GM21390 (cell line): ENCODE measurements around the gene MRPL40.
"Not testable (repeated sequence)": the region's sequence is repeated elsewhere in the genome, so short reads cannot be mapped to it uniquely, and the experiment has no call there.

ENCODE experiments used
- ATAC-seq: cut with Tn5 transposase; IDR thresholded peaks from one replicate; pipeline ENCODE4 v1.9.1; 2021; ENCODE audit not compliant: unreplicated experiment

The MRPL40 gene

DNA sequence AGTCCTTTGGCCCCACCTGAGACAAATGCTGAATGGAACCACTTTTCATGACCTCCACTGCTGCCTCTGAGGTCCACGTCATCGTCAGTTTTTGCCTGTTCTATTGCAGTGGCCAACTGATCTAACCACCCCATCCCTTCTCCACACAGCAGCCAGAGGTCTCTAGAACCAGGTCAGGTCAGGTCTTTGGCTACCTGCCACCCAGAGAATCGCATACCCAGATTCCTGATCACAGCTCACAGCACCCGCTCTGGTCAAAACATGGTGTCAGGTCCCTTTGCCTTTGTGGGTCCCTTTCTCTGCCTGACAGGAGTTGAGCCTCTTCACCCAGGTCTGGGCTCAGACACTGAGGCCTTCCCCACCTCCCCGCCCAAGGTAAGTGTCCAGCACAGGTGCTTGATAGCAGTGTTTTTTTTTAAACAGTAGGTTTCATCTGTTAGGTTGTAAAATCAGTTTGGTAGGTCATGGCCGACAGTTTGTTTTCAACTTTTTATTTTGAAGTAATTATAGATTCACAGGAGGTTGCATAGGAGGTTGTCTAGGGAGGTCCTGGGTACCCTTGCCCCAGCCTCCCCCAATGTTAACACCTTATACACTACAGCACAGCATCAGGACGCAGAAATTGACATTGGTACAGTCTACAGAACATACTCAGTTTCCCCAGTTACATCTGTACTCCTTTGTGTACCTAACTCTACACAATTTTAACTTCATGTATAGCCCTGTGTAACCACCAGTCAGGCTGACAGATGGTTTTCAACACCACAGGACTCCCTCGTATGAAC lies 8.3 kb downstream of the MRPL40 start:
- ATAC-seq = no peak

- no peak for ATAC-seq
Measured at GRCh38 chr22:19442166-19442565, 9.8 kb downstream of the MRPL40 start.

DNA sequence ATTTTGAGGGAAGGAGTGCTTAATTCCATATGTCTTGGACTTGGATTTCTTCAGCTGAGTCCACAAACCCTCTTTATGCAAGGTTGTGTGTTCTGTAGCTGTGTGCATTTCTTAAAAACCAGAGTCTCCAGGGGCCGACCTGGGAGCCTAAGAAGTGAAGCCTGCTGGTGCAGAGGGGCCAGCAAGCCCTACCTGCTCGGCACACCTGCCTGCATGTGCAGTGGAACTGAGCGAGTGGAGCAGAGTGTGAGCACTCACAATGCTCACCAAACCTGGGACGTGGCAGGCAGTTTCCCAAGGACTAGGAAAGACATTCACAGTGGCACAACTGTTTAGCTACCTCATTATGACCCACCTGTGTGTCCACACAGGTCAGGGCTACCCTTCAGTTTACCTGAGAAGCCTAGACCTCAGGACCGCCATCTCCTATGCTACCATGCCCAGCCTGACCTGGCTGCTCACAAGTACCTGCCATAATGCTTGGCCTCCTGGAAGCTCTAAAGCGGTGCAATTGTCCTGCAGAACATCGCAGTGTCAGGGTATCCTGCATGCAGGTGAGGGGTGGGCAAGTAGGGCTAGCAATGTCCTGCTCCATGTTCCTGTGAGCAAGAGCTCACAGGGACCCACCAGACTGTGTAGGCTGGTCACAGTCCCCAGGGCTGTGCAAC lies 11.3 kb downstream of the MRPL40 start:
- ATAC-seq = no peak

DNA sequence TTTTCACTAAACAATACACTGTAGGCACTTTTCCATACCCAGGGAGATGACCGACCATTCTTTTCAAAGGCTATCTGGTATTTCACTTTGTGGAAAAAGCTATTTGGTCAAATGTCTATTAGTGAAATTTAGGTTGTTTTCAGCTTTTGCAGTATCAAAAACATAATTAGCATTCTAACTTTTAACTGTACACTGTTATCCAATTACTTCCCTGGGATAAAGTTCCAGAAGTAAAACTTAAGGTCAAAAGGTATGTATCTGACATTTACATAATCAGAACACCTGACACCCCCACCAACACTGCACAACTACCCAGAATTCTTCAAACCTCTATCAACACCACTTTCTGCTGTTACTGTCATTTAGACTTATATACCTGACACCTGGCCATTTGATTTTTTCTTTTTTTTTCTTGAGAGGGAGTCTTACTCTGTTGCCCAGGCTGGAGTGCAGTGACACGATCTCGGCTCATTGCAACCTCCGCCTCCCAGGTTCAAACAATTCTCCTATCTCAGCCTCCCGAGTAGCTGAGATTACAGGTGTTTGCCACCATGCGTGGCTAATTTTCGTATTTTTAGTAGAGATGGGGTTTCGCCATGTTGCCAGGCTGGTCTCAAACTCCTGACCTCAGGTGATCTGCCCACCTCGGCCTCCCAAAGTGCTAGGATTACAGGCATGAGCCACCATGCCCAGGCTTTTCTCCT lies 13.1 kb downstream of the MRPL40 start:
- not testable (repeated sequence) for ATAC-seq

- ATAC-seq = no peak
Measured at GRCh38 chr22:19446603-19447329, 14.4 kb downstream of the MRPL40 start.

DNA sequence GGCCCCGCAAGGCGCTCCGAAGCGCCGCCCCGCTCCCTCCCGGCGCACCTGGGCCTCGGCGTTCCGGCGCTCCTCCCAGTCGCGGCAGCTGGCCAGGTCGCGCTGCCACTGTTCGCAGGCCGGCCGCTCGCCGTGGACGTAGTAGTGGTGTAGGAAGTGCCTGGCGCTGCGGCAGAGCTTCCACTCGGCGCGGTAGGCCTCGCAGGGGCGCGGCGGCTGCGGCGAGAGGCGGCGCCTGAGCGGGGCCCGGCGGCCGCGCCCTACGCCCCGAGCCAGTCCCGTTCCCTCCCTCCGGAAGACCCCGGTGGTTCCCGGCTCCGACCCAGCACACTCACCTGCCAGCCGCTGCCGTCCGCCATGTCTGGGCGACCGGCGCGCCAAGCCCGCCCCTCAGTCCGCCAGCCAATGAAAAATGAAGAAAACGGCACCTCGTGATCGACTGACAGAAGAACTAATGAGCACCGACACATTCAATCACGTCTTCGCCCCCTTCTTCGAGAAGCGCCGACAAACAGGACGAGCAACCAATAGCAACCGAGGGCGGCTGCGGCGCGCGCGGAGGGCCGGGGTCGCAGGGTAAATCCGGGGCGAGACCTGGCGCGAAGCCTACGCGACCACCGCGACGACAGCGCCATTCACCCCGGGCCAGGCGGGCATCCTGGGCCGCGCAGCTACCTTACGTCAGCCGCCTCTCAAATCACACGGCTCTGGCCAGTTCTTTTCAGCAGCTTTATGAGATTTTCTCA lies 15.2 kb downstream of the MRPL40 start, which contains the start of gene C22orf39:
TSS of gene C22orf39 (minus strand) at position 382 of the 746 bp plus-strand sequence. CDS start at position 359, 23 bp downstream.
- ATAC-seq = peak; percentile 76

DNA sequence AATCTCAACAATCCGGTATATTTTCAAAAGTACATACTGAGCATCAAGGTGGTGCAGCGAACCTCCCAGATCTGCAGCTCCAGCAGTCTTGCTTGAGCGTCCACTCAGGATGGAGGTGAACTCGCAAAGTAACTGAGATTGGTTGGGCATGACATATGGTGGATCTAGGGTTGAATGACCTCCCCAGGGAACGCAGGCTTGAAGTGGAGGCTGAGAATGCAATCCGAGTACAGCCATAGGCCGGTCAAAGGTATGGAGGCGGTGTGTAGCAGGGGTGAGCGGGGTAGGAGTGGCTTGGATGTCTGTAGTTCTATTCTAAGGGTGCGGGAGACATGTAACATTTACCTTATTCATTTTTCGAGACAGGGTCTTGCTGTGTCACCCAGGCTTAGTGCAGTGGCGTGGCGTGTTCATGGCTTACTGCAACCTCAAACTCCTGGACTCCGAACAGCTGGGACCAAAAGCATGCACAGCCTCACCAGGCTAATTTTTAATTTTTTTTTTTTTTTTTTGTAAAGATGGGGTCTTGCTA lies 15.8 kb downstream of the MRPL40 start:
- ATAC-seq = peak; percentile 35

- ATAC-seq = no peak
Measured at GRCh38 chr22:19448739-19449421, 16.5 kb downstream of the MRPL40 start.

DNA sequence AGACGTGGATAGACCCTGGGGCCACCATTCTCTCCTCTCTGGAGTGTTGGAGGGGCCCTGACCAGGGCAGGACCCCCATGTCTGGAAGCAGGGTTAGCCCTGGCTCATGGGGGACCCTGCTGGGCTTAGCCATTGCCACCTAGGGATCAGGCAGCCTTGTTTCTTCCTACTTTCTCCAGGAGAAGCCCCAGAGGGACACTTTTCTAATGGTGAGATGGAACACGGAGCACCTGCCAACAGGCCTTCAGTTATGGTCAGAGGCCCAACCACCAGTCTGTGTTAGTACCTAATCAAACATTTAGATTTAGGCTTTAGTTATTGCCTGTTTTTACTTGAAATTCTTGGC lies 17.1 kb downstream of the MRPL40 start:
- no peak for ATAC-seq

- no peak for ATAC-seq
Measured at GRCh38 chr22:19450363-19451175, 18.2 kb downstream of the MRPL40 start.

DNA sequence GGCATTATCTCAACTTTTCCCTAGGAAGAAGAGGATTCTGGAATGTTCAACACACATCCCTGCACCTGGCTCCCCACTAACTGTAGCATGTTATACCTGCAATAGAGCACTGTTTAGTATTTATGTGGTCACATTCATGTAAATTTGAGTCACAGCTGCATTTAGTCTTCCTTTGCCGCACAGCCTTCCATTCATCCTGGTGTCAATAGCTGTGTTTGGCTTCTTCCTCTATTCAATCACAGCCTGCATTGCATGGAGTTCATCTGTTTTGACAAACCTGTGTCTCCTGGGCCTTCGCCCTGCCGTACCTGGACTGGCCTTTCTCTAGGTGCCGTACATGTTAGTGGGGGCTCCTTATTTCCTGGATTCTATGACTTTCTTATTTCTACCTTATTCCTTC lies 19.2 kb downstream of the MRPL40 start:
- no peak for ATAC-seq

- no peak for ATAC-seq
Measured at GRCh38 chr22:19453718-19454117, 21.4 kb downstream of the MRPL40 start.

DNA sequence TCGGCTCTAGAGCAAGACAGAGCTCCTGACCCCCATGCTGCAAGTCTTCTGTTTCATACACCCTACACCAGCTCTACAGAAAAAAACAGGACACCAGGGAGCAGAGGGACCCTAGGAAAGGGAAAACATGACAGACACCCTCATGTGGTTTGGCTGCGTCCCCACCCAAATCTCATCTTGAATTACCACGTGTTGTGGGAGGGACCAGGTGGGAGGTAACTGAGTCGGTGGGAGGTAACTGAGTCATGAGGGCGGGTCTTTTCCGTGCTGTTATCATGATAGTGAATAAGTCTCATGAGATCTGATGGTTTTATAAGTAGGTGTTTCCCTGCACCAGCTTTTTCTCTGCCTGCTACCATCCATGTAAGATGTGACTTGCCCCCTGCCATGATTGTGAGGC lies 21.8 kb downstream of the MRPL40 start:
- no peak for ATAC-seq

GRCh38 chr22:19455033-19455432 lies 22.7 kb downstream of the MRPL40 start:
- ATAC-seq = no peak

GRCh38 chr22:19455585-19456370 lies 23.4 kb downstream of the MRPL40 start:
- ATAC-seq = no peak

GRCh38 chr22:19456541-19456940 lies 24.2 kb downstream of the MRPL40 start:
- no peak for ATAC-seq

GRCh38 chr22:19457828-19458428 lies 25.6 kb downstream of the MRPL40 start:
- ATAC-seq = no peak

- ATAC-seq = no peak
Measured at GRCh38 chr22:19460036-19460435, 27.7 kb downstream of the MRPL40 start.
